ENCODE data around the gene KLC1.

- no peak for TF ChIP-seq TAF1 (CRISPR knock-in tag; IDR thresholded peaks at IDR 0.05)
- TF ChIP-seq NCOA1 (CRISPR knock-in tag; IDR thresholded peaks at IDR 0.05) = no peak
- TF ChIP-seq POLR2A (IDR thresholded peaks at IDR 0.05; ENCODE audit: insufficient read depth in 1 of 2, low read depth in 2 of 2, low read length in 2 of 2) = no peak
- no peak for TF ChIP-seq U2AF1 (optimal IDR thresholded peaks at IDR 0.05; ENCODE audit: low read depth, low read length)
- TF ChIP-seq, protein P1, sequence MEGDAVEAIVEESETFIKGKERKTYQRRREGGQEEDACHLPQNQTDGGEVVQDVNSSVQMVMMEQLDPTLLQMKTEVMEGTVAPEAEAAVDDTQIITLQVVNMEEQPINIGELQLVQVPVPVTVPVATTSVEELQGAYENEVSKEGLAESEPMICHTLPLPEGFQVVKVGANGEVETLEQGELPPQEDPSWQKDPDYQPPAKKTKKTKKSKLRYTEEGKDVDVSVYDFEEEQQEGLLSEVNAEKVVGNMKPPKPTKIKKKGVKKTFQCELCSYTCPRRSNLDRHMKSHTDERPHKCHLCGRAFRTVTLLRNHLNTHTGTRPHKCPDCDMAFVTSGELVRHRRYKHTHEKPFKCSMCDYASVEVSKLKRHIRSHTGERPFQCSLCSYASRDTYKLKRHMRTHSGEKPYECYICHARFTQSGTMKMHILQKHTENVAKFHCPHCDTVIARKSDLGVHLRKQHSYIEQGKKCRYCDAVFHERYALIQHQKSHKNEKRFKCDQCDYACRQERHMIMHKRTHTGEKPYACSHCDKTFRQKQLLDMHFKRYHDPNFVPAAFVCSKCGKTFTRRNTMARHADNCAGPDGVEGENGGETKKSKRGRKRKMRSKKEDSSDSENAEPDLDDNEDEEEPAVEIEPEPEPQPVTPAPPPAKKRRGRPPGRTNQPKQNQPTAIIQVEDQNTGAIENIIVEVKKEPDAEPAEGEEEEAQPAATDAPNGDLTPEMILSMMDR (CRISPR knock-in tag; IDR thresholded peaks at IDR 0.05) = no peak
Observed at GRCh38 chr14:103638594-103638993, 9.6 kb downstream of the KLC1 start.

All from HepG2 (cell line).